Measurements from ENCODE around the gene GRIK1.

The GRIK1 gene

GRCh38 chr21:29641635-29642550 lies 297.9 kb downstream of the GRIK1 start:
- no peak for DNase-seq (ENCODE audit: low read depth)
- TF ChIP-seq, protein P1, sequence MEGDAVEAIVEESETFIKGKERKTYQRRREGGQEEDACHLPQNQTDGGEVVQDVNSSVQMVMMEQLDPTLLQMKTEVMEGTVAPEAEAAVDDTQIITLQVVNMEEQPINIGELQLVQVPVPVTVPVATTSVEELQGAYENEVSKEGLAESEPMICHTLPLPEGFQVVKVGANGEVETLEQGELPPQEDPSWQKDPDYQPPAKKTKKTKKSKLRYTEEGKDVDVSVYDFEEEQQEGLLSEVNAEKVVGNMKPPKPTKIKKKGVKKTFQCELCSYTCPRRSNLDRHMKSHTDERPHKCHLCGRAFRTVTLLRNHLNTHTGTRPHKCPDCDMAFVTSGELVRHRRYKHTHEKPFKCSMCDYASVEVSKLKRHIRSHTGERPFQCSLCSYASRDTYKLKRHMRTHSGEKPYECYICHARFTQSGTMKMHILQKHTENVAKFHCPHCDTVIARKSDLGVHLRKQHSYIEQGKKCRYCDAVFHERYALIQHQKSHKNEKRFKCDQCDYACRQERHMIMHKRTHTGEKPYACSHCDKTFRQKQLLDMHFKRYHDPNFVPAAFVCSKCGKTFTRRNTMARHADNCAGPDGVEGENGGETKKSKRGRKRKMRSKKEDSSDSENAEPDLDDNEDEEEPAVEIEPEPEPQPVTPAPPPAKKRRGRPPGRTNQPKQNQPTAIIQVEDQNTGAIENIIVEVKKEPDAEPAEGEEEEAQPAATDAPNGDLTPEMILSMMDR (IDR thresholded peaks at IDR 0.05; ENCODE audit: low read depth, low read length, missing control alignments) = no peak

GRCh38 chr21:29641001-29641634 lies 298.7 kb downstream of the GRIK1 start:
- DNase-seq (ENCODE audit: low read depth) = no peak
- TF ChIP-seq, protein P1 (IDR thresholded peaks at IDR 0.05; ENCODE audit: low read depth, low read length, missing control alignments) = no peak
- H3K4me3 ChIP-seq (ENCODE audit: low read depth, low read length) = no peak overlapping the region

More at GRCh38 chr21:29641635-29642550, 297.9 kb downstream of the GRIK1 start:
- no peak overlapping the region for H3K4me3 ChIP-seq (ENCODE audit: low read depth, low read length)

DNA sequence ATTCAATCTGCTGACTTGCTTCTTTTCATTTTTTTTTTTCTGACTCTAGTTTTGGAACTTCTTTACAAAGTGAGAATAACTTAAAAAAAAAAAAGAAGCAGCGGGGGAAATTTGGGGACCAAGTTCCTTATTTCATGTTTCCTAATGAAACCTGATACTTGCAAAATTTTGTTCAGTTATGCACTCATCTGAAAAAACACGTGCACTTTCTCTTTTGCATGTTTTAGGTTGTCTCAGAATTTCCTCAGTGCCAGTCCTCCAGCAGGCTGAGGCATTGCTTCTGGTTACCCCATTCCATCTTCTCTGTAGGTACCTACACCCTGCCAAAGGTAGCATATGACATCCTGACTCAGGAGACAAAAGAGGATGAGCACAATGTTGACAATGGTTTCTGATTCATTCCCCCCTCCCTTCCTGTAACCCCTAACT lies 299.7 kb downstream of the GRIK1 start:
- no peak overlapping the region for H3K4me3 ChIP-seq (ENCODE audit: low read depth, low read length)
- TF ChIP-seq, protein P1 (IDR thresholded peaks at IDR 0.05; ENCODE audit: low read depth, low read length, missing control alignments) = no peak
- peak; percentile 5 for DNase-seq (ENCODE audit: low read depth)

- no peak for DNase-seq (ENCODE audit: low read depth)
- H3K4me3 ChIP-seq (ENCODE audit: low read depth, low read length) = no peak overlapping the region
- TF ChIP-seq, protein P1 (IDR thresholded peaks at IDR 0.05; ENCODE audit: low read depth, low read length, missing control alignments) = no peak
Measured at GRCh38 chr21:29639366-29640079, 300.3 kb downstream of the GRIK1 start.

DNA sequence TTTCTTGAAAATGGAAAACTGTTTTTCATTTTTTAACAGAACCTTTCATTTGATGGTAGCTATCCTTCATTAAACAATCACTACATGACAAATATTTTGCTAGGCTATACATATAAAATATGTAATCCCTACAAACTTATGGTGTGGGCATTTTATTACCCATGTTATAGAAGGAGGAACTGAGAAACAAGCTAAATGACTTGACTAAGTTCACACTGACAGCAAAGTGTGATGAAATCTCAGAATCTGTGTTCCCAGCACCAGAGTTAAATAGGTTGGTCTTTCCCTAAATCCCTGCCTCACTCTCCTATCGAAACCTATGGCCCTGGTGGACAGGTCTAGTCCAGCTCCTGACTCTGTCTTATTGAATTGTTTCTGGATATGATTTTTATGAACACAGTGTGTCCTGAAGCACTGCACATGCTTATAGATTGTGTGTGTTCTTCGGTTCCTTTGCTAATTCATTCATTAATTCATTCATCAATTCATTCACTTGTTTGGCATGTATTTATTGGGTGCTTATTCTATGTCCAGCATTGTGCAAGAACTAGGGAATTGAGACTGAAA lies 301.0 kb downstream of the GRIK1 start:
- DNase-seq (ENCODE audit: low read depth) = no peak
- TF ChIP-seq, protein P1 (IDR thresholded peaks at IDR 0.05; ENCODE audit: low read depth, low read length, missing control alignments) = no peak
- H3K4me3 ChIP-seq (ENCODE audit: low read depth, low read length) = no peak overlapping the region

- peak; percentile 33 for DNase-seq (ENCODE audit: low read depth)
- TF ChIP-seq, protein P1 (IDR thresholded peaks at IDR 0.05; ENCODE audit: low read depth, low read length, missing control alignments) = no peak
- H3K4me3 ChIP-seq (ENCODE audit: low read depth, low read length) = no peak overlapping the region
Measured at GRCh38 chr21:29638138-29638537, 301.7 kb downstream of the GRIK1 start.
